Panc1 (cell line): ENCODE data around the gene SFXN2. TPM values are rescaled to one million over a fixed set of nuclear protein-coding genes. Genes with fewer than 3 reads are reported as not detected.

Source experiments
- ATAC-seq: fragments of 200-7000 bp; cut with Tn5 transposase; 2 replicates; pipeline ENCODE4 v1.9.1; 2020; ENCODE audit warnings: mild to moderate bottlenecking, moderate library complexity
- BruUV-seq: library from RNA; stranded (reverse); fragments of 400-500 nt; replicated peaks from 2 replicates; lab custom pipeline; 2021; lab: Mats Ljungman, UMichigan
- CTCF ChIA-PET: fragments of 300-600 bp; sonication (Branson Sonifier 250); formaldehyde crosslinking; loops from one replicate; lab custom pipeline; 2022; ENCODE audit warnings: antibody characterized with exemption; lab: Charles Lee
- POLR2A ChIA-PET: fragments of 300-600 bp; sonication (Branson Sonifier 250); formaldehyde crosslinking; loops from one replicate; lab custom pipeline; 2022; ENCODE audit warnings: antibody characterized with exemption; lab: Charles Lee
- DNase-seq: peaks from one replicate; pipeline ENCODE4 v3.0.0-alpha.2; 2010; ENCODE audit warnings: low read depth, low spot score
- H3K27ac ChIP-seq: 2 replicates; pipeline ENCODE4 v1.5.1; 2011; ENCODE audit warnings: mild to moderate bottlenecking, low read length, inconsistent platforms
- H3K27me3 ChIP-seq: fragments of 200-500 bp; sonication (Bioruptor generic); 2 replicates; pipeline ENCODE4 v1.6.0; 2014; ENCODE audit warnings: low read length, inconsistent platforms; ENCODE audit not compliant: control insufficient read depth, insufficient read depth
- H3K36me3 ChIP-seq: fragments of 200-500 bp; sonication (Bioruptor generic); 2 replicates; pipeline ENCODE4 v1.5.1; 2014; ENCODE audit warnings: inconsistent platforms, mild to moderate bottlenecking, low read length, moderate library complexity; ENCODE audit not compliant: control insufficient read depth, insufficient read depth
- H3K4me1 ChIP-seq: 2 replicates; pipeline ENCODE4 v1.5.1; 2011; ENCODE audit warnings: inconsistent platforms, mild to moderate bottlenecking, low read length, moderate library complexity; ENCODE audit not compliant: control insufficient read depth, insufficient read depth
- H3K4me3 ChIP-seq, 2 experiments: 2 replicates each; pipeline ENCODE4 v1.5.1; 2011 to 2012; ENCODE audit warnings: low read depth in 2 of 2, low read length in 2 of 2, mild to moderate bottlenecking in 2 of 2, inconsistent platforms in 1 of 2, moderate library complexity in 1 of 2
- H3K9me3 ChIP-seq: fragments of 200-500 bp; sonication (Bioruptor generic); 2 replicates; pipeline ENCODE4 v1.5.1; 2014; ENCODE audit warnings: low read depth, mild to moderate bottlenecking, inconsistent platforms, low read length, moderate library complexity; ENCODE audit not compliant: control insufficient read depth, insufficient read depth
- CTCF ChIP-seq: fragments of 450-650 bp; IDR thresholded peaks from 2 replicates; pipeline ENCODE4 v1.5.1; 2017; ENCODE audit warnings: mild to moderate bottlenecking
- POLR2AphosphoS5 ChIP-seq: IDR thresholded peaks from 2 replicates; pipeline ENCODE4 v1.6.1; 2012; ENCODE audit warnings: mild to moderate bottlenecking, low read depth, low read length, moderate library complexity
- REST ChIP-seq, 2 experiments: IDR thresholded peaks; 2 replicates each; pipeline ENCODE4 v1.6.1; 2011 to 2012; ENCODE audit warnings: low read depth in 2 of 2, control low read depth in 1 of 2, low read length in 1 of 2, mild to moderate bottlenecking in 1 of 2, moderate library complexity in 1 of 2; ENCODE audit not compliant: insufficient read depth in 1 of 2
- SIN3A ChIP-seq: IDR thresholded peaks from 2 replicates; pipeline ENCODE4 v1.6.1; 2012; ENCODE audit warnings: low read depth, mild to moderate bottlenecking, low read length, moderate library complexity, borderline replicate concordance; ENCODE audit not compliant: insufficient read depth
- TCF7L2 ChIP-seq: IDR thresholded peaks from 2 replicates; pipeline ENCODE4 v1.6.1; 2011; ENCODE audit warnings: mild to moderate bottlenecking, low read depth, low read length, inconsistent platforms
- in situ Hi-C: cut with HindIII; loops from 2 replicates; pipeline ENCODE4 v1.10.0; 2016; ENCODE audit warnings: low sequenced_read_pairs, low pct_unique_long_range_greater_than_20kb
- intact Hi-C: fragments of 100-400 bp; cut with micrococcal nuclease; formaldehyde crosslinking; loops from one replicate; pipeline ENCODE4 v1.10.0; 2022; ENCODE audit not compliant: unreplicated experiment
- total RNA-seq: library from RNA; stranded (reverse); gene quantifications from one replicate; pipeline ENCODE4 v1.2.1, GENCODE V29; 2021; ENCODE audit not compliant: unreplicated experiment

The SFXN2 gene
- total RNA-seq, 1 experiment from 2014 or later = 11.6 TPM

DNA sequence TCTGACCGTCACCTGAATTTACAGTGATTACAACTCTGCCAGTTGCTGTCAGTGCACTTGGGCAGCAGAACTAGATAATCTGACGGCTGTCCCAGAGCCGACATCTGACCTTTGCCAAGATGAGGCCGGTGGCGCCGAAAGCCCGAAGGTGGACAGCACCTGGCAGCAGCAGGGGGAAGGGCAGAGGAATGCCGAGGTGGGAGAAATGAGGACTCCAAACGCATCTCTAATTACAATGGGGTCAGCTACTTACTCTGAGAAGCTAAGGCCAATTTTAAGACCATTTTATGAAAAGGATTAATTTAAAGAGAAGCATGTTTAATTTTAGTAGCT is 36.4 kb upstream of the SFXN2 start:
- no peak for DNase-seq
- in situ Hi-C loops = no loop called here
- ATAC-seq = no peak
- BruUV-seq = no TSS peak
- intact Hi-C loops = no loop called here
- no peaks in the 10 kb centered on the region for H3K27me3 ChIP-seq
- ChIA-PET POLR2A (interaction anchor here (0.6 to 0.7 kb wide), 2 partner anchors 14 to 89 kb away, joined by 4 read pairs; no protein-coding TSS in a partner anchor), CTCF (interaction anchor here (1.2 to 1.6 kb wide), 2 partner anchors 8 to 19 kb away, joined by 4 read pairs; no protein-coding TSS in a partner anchor)
- H3K4me1 ChIP-seq = no peaks in the 10 kb centered on the region
- H3K4me3 ChIP-seq = no peak overlapping the region
- H3K27ac ChIP-seq = no peak overlapping the region
- TF ChIP-seq REST (IDR thresholded peaks at IDR 0.05; ENCODE audit: insufficient read depth in 1 of 2, low read depth in 2 of 2, low read length in 1 of 2) (no peak), SIN3A (no peak), POLR2AphosphoS5 (no peak)
- H3K36me3 ChIP-seq = no peaks in the 10 kb centered on the region
- no peaks in the 10 kb centered on the region for H3K9me3 ChIP-seq

GRCh38 chr10:102678842-102679289 is 35.6 kb upstream of the SFXN2 start:
- H3K27ac ChIP-seq = no peak overlapping the region
- in situ Hi-C loops (no loop called here), intact Hi-C loops (no loop called here)
- H3K27me3 ChIP-seq = no peaks in the 10 kb centered on the region
- no TSS peak for BruUV-seq
- ChIA-PET POLR2A (no interaction called here), CTCF (interaction anchor here (0.6 to 1.6 kb wide), 4 partner anchors 9 to 224 kb away, joined by 4 to 7 read pairs (median 5); partner anchors contain the start of gene TRIM8)
- TF ChIP-seq TCF7L2 (no peak), CTCF (peak; percentile 98)
- no peaks in the 10 kb centered on the region for H3K4me1 ChIP-seq
- H3K4me3 ChIP-seq = no peak overlapping the region
- peak; percentile 94 for ATAC-seq
- H3K36me3 ChIP-seq = no peaks in the 10 kb centered on the region
- H3K9me3 ChIP-seq = no peaks in the 10 kb centered on the region
- peak; percentile 22 for DNase-seq

DNA sequence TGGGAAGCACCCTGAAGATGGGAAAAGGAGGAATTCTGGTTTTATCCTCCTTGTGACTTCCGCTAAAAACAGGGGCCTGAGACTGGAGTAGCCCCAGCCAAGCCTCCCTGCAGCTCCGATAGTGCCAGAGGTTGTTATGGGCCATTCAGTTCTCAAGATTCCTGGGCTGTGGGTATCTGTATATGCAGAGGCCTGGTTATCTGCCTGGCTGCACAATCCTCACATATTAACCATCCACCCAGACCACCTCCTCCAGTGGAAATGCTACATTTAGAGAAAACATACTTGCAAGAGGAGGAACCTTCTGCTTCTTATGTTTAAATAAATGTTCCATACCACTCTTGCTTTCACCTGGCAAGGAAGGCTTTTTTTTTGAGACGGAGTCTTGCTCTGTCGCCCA is 34.8 kb upstream of the SFXN2 start:
- Histone ChIP-seq H3K9me3 (no peaks in the 10 kb centered on the region), H3K27ac (no peak overlapping the region), H3K4me1 (no peaks in the 10 kb centered on the region), H3K4me3 (no peak overlapping the region), H3K27me3 (no peaks in the 10 kb centered on the region), H3K36me3 (no peaks in the 10 kb centered on the region)
- intact Hi-C loops = no loop called here
- in situ Hi-C loops = no loop called here
- TF ChIP-seq REST (IDR thresholded peaks at IDR 0.05; ENCODE audit: insufficient read depth in 1 of 2, low read depth in 2 of 2, low read length in 1 of 2) (no peak), CTCF (no peak), TCF7L2 (no peak), POLR2AphosphoS5 (no peak), SIN3A (no peak)
- DNase-seq = no peak
- ATAC-seq = no peak
- ChIA-PET POLR2A (no interaction called here), CTCF (interaction anchor here (0.8 to 0.9 kb wide), 3 partner anchors 15 to 35 kb away, joined by 3 to 7 read pairs (median 6); partner anchors contain the start of gene TRIM8)
- no TSS peak for BruUV-seq
